Measurements from ENCODE around the gene RNU6-9. TPM values are rescaled to one million over a fixed set of nuclear protein-coding genes. Genes with fewer than 3 reads are reported as not detected.

The RNU6-9 gene
- not detected in 2 replicates for total RNA-seq

GRCh38 chr19:892894-893689 is at the start of gene RNU6-9, which contains the start of gene MED16:
RNU6-9 (plus strand) TSS chr19:893484.
MED16 (minus strand) TSS chr19:893187; CDS start chr19:891131, 2,056 bp downstream.

GRCh38 chr19:852136-853013 is 40.9 kb upstream of the RNU6-9 start, which contains the start of gene ELANE:
ELANE (plus strand) TSS chr19:852303; CDS start chr19:852329, 26 bp downstream.

GRCh38 chr19:858868-859843 is 34.1 kb upstream of the RNU6-9 start, which contains the start of gene CFD:
CFD (plus strand) TSS chr19:859664; CDS start chr19:859690, 26 bp downstream.

DNA sequence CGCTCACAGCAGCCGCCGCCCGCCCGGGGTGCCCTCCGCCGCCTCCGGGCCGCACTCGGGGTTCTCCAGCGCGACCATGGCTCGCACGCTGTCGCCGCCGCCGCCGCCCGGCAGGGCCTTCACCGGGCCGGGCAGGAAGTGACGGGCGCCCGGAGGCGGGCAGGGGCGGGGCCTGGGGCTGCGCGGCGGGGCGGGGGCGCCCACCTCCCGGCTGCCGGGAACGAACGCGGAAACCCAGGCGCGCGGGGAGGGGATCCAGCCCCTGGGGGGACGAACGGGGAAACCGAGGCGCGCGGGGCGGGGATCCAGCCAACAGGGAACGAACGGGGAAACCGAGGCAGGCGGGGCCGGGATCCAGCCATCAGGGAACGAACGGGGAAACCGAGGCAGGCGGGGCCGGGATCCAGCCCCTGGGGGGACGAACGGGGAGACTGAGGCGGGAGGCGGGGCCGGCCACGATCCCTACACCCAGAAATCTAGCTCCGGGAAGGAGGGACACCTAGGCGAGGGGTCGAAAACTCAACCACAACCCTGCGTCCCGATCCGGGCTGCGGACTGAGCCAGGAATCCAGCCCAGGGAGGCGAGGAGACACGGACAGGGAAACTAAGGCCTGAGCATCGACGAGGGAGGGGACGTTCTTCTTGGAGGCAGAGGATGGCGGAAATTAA is 19.9 kb downstream of the RNU6-9 start, which contains the start of gene R3HDM4:
R3HDM4 (minus strand) TSS at position 140 of the 669 bp plus-strand sequence; CDS start at position 78, 62 bp downstream.

GRCh38 chr19:917323-918151 is 24.3 kb downstream of the RNU6-9 start, which contains the start of gene KISS1R:
KISS1R (plus strand) TSS chr19:917333; CDS start chr19:917503, 170 bp downstream.

GRCh38 chr19:925526-926322 is 32.4 kb downstream of the RNU6-9 start, which contains the start of gene ARID3A:
ARID3A (plus strand) TSS chr19:926035; CDS start chr19:929529, 3,494 bp downstream.

Other genes with a start within 250 kb of the RNU6-9 start
- 17.3 and 25.2 TPM in 2 replicates for gene RNF126, start 230.3 kb upstream of the RNU6-9 start, total RNA-seq
- 4.5 and 13.2 TPM in 2 replicates for gene FSTL3, start 217.1 kb upstream of the RNU6-9 start, total RNA-seq
- gene PRSS57, start 198.0 kb upstream of the RNU6-9 start, total RNA-seq, result 0.16 TPM in 1 of 2 replicates, not detected in the other
- gene PALM, start 184.5 kb upstream of the RNU6-9 start, total RNA-seq, result 13.6 and 65.8 TPM in 2 replicates
- gene MISP, start 142.4 kb upstream of the RNU6-9 start, total RNA-seq, result not detected in 2 replicates
- gene PTBP1, start 96.0 kb upstream of the RNU6-9 start, total RNA-seq, result 107 and 233 TPM in 2 replicates
- 0.13 and 0.16 TPM in 2 replicates for gene PLPPR3, start 71.5 kb upstream of the RNU6-9 start, total RNA-seq
- not detected in 2 replicates for gene AZU1, start 65.6 kb upstream of the RNU6-9 start, total RNA-seq
- gene PRTN3, start 52.5 kb upstream of the RNU6-9 start, total RNA-seq, result not detected in 2 replicates
- gene ELANE, start 41.2 kb upstream of the RNU6-9 start, total RNA-seq, result not detected in 2 replicates
- gene CFD, start 33.8 kb upstream of the RNU6-9 start, total RNA-seq, result 1.5 and 1.8 TPM in 2 replicates
- gene MED16, start 297 bp upstream of the RNU6-9 start, total RNA-seq, result 18.3 and 54.2 TPM in 2 replicates
- 17.5 and 33.3 TPM in 2 replicates for gene R3HDM4, start 19.7 kb downstream of the RNU6-9 start, total RNA-seq
- not detected in 2 replicates for gene KISS1R, start 23.8 kb downstream of the RNU6-9 start, total RNA-seq
- gene ARID3A, start 32.6 kb downstream of the RNU6-9 start, total RNA-seq, result 9.2 and 16.4 TPM in 2 replicates
- gene WDR18, start 90.9 kb downstream of the RNU6-9 start, total RNA-seq, result 72.4 and 77.4 TPM in 2 replicates
- 0.50 and 0.97 TPM in 2 replicates for gene GRIN3B, start 106.9 kb downstream of the RNU6-9 start, total RNA-seq
- 37.9 and 71.6 TPM in 2 replicates for gene TMEM259, start 127.6 kb downstream of the RNU6-9 start, total RNA-seq
- gene RNU6-2, start 128.0 kb downstream of the RNU6-9 start, total RNA-seq, result not detected in 2 replicates
- 120 and 249 TPM in 2 replicates for gene CNN2, start 133.1 kb downstream of the RNU6-9 start, total RNA-seq
- 6.2 and 7.8 TPM in 2 replicates for gene ABCA7, start 146.6 kb downstream of the RNU6-9 start, total RNA-seq
- gene ARHGAP45, start 173.7 kb downstream of the RNU6-9 start, total RNA-seq, result 50.0 and 78.8 TPM in 2 replicates
- 70.6 and 138 TPM in 2 replicates for gene POLR2E, start 201.9 kb downstream of the RNU6-9 start, total RNA-seq
- 397 and 445 TPM in 2 replicates for gene GPX4, start 210.5 kb downstream of the RNU6-9 start, total RNA-seq